Stimulated activated CD4-positive, alpha-beta T cell treated with anti-CD3 and anti-CD28 coated beads, TNF-alpha, amount 100 ng/mL, for 24 hours (primary cell): ENCODE results near the gene CD180.
A peak's percentile ranks its signal among the peaks of the same experiment; 100 is the strongest.

Experiments
- DNase-seq, 3 experiments: peaks; one replicate each; pipeline ENCODE4 v3.0.0-alpha.2; 2020; ENCODE audit warnings: low read depth in 3 of 3

The CD180 gene

DNA sequence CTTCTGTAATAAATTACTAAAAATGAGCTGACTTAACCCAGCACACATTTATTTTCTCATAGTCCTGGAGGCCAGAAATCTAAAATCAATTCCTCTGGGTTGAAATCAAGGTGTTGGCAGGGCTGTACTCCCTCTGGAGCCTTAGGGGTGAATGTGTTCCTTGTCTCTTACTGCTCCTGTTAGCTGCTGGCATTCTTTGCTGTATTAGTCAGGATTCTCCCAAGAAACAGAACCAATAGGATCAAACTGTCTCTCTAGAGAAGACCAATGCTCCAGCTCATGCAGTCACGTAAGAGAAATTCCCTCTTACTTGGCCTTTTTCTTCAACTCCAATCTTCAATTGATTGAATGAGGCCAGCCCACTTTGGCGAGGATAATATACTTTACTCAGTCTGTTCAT is 15.3 kb upstream of the CD180 start:
- no peak for DNase-seq

DNA sequence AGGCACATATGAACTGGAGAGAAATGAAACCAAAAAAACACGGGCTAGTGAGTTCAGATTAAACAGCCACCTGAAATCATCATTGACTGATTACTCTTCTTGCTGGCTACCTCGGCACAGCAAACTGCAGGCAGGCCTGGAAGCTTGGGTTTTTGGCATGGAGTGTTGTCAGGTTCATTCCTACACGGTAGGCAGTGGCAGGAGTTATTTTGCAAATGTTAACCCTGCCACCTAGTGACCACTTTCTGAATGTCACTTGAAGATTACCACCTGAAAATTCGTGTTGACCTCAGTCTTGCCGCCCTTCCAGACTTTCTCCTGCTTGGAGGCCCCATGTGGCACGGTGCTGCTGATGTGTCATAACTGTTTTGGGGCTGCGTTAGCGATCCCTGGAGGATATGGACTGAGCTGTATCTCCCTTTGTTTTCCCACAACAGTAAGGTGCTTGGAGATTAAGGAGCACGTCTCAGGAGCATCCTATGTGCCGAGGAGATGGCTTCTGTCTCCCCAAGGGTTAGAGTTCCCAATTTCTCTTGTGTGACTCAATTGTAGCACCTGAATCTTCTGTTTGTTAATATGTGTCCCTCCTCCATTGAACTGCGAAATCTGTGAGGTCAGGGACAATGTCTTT is 12.7 kb upstream of the CD180 start:
- DNase-seq: peak; percentile 31 to 58 (median 32)

DNA sequence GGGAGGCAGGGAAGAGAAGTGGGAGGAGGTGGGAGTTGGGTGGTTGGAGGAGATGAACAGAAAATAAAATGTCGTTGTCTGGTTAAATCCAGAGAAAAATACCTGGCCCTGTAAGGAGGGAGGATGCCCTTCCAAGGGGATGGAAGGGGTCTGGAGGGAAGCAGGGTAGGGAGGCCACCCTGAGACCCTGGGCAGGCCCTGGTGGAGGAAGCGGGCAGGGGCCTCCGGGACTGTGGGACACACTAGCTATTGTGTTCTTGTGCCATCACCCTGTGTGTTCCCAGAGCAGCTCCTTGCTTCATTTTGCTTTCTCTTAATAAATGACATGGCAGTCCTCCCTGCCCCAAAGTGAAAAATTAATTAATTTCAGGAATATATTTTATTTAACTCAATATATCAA is 11.8 kb upstream of the CD180 start:
- no peak for DNase-seq

DNA sequence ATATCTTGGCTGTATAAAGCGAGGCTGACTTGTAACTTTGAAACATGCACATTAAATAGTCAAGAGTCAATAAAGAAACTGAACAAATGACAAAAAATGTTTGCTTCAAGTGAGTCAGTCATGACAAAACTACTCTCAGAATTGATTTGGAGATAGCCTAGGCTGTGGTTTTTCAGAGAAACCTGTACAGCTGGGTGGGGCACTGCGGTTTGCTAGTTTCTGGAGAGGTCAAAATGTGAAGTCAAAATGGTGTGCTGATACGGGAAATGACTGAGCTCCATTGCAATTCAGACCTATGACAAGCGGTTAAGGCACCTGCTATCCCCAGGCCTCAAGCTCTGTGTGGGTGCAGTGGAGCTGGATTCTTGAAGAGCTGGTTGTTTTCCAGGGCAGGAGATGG is 10.3 kb upstream of the CD180 start:
- DNase-seq: peak; percentile 70 to 85 (median 79)

DNA sequence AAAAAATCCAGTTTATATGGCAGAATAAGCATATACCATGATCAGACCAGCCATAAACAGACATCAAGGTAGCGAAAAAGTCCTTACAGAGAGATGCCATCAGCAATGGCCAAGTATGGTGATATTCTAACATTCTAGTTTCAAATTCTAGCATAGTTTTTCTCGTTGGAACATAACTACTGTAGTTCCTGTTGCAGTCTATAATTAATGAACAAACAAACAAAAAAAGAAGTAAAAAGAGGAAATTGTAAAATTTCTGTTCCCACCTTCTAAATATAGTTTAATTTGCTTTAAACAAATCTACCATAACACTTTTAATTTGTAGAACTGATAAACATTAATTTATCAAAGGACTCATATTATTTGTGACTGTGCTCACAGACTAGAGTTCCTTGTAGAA is 9.9 kb upstream of the CD180 start:
- DNase-seq: no peak

DNA sequence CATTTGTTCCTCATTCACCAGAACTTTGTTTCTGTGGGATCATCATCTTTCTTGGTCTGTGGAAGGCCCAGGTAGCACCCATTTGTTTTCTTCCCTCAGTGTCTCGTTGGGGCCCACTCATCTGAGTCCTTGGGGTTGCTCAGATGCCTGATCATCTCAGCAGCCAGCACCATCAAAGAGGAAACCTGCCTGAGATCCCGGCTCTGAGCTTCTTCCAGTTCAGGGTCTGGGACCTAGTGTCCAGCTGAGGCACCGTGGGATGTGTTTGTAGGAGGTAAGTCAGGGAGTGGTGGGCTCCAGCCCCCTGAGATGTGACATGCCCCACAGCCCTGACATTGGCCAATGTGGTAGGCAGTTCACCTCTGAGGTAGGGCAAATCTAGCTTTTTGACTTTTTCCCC is 9.4 kb upstream of the CD180 start:
- DNase-seq: no peak

DNA sequence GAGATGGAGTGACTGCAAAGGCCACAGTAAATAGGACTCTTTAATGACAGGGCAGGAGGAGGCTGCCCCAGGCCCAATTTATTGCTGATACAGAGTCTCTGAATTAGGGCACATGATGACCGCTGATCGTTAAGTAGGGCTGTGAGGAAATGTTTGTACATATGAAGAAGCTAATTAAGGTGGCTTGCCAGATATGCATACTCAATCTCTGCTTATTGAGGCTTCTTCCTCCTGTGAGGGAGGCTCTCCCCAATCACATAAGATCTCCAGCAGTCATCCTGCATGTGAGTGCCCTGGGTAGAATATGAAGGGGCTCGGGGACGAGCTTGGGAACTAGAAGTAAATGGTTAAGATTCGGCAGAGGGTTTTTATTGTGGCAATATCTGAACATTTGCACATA is 8.2 kb upstream of the CD180 start:
- DNase-seq: no peak

DNA sequence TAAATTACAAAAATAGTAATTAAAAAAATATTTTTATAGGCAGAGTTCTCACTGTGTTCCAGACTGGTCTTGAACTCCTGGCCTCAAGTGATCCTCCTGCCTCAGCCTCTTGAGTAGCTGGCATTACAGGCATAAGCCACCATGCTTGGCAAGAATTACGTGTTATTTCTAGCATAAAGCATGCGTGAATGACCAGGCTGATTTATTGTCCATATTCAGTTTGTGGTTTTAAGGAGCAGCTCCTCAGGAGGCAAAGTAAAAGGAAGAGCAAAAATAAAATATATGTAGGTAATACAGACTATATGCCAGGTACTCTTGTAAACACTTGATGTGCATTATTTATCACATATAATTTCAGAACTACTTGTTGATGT is 7.1 kb upstream of the CD180 start:
- no peak for DNase-seq

DNA sequence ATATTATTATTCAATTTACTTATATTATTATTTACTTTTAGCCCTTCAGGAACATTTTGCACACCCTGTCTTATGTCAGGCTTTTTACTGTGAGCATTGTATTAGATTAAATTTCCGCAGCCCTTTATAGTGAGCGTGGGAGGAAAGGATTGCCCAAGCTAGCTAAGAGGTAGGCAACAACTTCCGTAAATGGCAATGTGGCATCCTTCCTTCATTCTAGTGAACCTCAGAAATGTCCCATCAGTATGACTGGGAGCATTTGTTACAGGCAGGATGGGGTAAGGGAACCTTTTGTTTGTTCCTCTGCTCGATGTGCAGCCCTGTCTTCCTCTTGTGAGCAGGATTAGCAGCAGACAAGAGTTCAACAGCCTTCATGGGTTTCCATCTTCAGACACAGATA is 6.2 kb upstream of the CD180 start:
- DNase-seq: no peak

DNA sequence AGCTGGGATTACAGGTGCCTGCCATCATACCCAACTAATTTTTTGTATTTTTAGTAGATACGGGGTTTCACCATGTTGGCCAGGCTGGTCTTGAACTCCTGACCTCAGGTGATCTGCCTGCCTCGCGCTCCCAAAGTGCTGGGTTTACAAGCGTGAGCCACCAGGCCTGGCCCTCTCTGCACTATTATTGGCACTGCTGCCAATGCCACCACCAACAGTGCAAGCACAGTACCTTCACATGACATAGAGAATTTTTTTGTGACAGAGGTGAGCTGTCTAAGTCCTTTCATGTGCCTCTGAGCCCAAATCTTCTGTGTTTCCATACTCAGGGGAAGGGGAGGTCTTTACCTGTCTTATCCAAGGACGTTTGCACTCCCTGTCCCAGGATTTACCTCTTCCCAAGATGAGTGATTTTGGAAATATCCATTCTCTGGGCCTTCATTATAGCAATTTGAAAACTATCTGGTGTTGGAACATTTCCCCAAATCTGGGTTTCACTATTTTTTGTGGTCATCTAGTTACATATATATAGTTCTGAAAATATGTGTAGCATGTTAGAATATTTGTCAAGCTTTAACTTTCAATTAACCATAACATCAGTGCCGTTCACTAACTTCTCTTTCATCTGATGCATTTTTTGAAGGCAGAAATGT is 5.4 kb upstream of the CD180 start:
- DNase-seq: no peak

DNA sequence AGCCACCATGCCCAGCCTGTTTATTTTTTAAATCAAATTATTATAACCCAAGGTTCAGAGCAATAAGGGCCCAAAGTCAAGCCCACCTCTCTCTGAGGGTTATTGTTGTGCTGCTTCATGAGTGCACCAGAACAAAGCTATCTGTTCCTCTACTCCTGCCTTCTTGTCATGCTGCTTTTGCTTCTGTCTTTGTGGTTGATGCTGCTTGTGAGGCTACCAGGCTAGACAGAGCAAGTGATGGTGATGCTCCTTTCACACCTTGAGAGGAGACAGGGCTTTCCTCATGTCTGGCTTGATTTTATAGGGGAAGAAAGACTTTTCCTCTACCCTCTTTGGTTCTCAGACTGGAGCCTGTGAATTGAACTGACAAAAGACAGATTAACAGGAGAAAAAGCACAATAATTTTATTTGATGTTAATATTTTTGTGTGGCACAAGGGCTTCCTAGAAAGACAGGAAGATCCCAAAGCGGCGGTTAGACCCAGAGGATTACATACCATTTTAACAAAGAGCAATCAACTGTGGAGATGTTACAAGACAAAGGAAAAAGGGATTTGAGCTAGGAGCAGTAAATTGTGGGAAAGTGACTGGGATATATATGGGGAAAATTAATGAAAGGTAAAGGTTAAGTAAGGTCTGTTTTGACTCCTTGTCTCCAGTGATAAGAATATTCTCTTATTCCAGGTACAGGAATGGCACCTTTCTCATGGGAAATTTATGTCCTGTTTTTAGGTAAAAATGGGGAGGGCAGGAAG is 4.4 kb upstream of the CD180 start:
- DNase-seq: no peak

DNA sequence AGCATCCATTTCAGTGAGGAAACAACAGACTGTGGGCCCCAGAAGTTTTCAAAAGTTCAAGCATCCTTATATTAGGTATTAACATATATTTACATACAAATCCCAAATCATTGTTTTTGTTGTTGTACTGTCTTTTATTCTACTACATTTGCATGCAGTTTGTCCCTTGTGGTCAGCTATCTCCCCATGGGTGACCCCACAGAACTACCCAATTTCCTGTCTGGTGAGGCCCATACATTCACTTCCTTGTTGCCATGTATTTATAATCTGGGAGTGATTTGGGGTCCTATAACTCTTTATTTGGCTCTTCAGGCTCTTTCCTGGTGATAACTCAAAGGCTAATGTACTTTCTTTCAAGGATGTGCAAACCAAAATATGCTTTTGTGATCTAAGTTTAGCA is 3.3 kb upstream of the CD180 start:
- DNase-seq: no peak

DNA sequence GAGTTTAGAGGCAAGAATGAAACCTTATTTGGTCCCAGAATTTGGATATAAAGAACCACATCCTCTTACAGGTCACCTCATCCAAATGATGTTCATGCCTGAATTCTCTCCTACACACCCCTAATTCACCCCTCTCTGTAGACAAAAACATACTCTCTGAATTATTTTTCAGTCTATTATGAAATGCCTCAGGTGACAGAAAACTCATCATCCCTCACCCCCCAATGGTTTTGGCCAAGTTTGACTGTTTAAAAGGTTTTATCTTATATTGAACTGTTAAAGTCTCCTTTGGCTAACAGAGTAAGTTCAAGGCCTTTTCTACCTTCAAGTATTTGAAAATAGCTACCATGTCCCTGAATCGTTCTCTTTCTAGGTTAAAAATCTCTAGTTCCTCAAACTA is 2.3 kb upstream of the CD180 start:
- DNase-seq: no peak

DNA sequence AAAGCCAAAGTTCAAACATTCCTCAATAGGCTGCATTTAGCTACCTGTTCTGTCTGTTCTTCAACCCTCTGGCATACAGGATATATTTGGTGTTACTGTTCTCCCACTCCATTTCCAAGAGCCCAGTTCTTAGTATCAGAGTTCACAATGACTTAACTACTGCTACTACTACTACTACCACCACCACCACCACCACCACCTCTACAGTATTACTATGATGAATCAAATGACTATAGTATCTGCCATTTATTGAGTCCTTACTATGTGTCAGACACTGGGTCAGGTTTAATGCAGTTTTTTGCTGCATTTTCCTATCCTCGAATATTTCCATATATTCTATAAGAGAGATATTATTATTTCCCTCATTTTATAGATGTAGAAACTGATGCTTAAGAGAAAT is 937 bp upstream of the CD180 start:
- DNase-seq: no peak

DNA sequence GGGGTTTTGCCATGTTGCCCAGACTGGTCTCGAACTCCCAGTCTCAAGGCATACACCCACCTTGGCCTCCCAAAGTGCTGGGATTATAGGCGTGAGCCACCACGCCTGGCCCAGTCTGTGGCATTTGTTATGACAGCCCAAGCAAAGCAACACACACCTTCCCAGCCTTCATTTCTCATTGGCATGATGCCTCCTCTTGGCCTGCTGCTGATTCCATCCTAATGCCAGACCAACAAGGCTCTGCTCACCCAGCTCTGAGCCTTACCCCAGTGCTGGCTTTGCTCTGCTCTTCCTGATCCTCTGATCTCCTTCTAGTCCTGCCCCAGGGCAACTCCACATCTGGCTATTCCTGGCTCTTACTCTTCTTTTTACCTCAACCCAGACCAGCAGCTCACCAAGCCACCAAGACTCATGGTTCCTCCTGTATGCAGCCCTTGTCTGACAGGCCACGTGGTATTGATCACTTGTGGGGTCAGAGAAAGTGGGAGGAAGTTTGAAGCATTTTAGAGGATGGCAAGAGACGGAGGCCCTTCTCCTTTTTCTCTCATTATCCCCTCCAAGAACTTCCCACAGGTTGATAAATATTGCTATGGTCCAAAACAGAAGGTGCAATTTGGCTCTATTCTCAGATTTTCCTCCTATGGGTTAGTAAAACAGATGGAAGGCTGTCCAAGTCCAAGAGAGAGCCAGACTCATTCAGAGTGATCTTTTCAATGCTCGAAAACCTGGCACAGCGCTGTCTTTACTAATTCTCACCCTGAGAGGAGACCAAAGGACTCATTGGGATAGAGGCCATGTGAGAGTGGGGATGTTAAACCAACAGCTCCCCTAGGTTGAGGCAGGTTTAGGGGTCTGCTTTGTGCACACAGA is 958 bp downstream of the CD180 start:
- no peak for DNase-seq

DNA sequence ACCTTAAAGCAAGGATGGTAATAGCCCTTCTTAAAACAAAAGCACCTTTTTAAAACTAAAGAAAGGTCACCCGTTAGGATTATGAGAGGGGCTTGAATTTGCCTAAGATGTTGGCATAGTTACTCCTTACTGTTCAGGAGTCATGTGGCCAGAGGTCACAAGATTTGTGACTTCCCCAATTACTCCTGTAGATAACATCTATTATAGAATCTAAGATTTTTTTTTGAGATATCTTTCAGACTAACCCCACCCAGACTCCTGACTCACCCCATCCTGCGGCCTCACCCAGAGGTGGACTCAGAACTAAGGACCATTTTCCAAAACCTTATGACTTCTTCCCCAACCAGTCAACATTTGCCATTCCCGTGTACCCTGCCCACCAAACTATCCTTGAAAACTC is 2.4 kb downstream of the CD180 start:
- DNase-seq: no peak

DNA sequence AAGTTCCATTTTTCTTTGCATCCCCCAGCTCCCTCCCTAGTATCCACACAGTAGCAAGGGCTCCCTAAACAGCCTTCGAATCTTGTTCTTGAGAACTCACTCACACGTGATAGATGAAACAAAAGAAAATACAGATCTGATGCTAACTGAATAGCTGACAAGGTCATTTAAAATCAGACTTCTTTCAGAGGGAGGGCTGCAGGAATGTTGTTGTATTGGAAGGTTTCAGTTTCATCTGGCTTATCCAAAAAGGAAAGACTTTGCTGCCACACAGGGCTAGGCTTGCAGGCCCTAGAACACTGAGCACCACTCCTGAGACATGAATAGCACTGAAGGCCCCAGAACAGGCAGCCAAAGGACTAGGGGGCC is 3.2 kb downstream of the CD180 start:
- no peak for DNase-seq

DNA sequence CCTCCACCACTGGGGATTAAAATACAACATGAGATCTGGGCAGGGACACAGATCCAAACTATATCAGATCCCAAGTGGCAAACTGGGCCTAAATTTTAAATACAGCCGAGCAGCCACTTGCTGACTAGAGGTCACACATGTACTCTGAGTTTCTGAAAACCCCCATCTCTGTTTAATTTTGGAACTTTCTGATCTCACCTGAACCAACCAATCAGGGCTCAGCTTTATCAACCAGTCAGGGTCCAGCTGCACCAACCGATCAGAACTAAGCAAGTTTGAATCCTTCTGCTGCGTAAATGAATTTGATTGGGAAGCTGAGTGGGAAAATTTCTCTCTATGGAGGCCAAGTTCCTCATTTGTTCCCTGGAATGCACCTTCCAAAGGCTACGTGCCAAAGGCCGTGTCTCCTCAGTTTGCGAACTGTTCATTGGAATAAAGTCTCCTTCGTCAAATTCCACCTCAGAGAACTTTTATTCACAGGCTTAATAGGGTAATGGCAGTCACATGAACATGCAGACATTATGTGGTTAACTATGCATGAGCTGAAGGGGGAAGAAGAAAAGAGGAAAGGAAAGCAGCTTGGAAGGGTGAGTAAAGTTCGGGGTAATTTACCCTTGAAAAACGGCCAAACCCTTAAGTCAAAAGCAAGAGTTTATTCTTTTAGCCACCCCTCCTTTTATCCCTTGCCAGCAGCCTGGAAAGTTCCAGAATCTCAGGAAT is 3.7 kb downstream of the CD180 start:
- DNase-seq: no peak

DNA sequence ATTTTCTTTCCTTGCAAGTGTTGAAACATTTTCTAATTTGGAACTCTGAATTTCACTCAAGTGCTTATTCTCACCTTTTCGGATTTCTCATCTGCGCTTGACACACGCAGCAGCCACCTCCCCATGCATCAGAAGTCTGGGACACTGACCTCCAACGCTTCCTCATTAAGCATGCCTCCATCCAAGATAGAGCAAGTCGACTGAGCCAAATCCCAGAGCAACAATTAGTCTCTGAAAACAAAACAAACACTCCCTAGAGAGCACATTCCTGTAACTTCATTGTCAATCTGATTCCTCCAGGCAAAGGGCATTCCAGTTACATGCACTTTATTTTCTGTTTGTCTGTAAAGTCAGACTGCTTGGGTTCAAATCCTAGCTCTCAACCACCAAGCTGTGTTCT is 5.7 kb downstream of the CD180 start:
- DNase-seq: no peak

DNA sequence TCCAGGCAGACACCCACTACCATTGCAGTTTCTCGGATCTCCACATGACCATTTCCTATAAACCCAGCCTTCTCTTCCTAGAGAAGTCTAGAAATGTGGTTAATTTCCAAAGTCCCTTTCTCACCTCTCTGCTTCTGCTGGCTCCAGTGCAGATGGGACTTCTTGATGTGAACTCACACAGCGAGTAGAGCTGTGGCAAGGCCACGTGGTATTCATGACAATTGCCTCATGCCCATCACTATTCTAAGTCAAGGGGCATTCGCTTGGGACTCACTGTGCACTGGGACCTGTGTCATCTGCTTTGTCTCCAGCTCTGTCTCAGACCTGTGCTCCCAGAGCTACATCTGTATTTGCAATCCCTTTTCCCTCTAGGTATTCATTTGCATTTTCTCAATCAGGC is 6.2 kb downstream of the CD180 start:
- no peak for DNase-seq

DNA sequence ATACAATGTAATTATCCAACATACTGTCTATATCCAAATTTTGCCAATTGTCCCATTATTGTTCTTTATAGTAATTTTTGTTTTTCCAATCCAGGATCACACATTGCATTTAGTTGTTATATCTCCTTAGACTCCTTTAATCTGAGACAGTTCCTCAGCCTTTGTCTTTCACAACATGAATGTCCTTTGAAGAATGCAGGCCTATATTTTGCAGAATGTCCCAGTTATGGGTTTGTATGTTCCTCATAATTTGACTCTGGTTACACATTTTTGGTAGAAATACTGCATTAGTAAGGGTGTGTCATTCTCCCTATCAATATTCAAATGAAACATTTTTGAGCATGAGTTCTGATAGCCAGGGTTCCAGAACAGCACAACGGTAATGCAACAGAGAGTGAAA is 6.7 kb downstream of the CD180 start:
- no peak for DNase-seq

DNA sequence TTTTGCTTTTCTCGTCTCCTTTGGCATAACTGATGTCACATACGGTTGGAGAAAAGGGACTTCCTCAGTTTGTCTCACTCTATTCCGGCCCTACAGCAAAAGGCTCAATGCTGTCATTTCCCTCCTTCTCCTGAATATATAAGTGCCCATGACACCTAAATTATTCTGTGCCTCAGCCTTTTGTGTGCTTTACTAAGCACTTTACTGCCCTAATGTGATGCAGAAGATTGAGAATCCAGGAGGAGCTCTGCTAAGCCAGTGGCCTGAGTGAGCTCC is 7.6 kb downstream of the CD180 start:
- DNase-seq: no peak
